MG63 (cell line): ENCODE data around the gene DNAH6. TPM values are rescaled to one million over a fixed set of nuclear protein-coding genes. Genes with fewer than 3 reads are reported as not detected.
A peak's percentile ranks its signal among the peaks of the same experiment; 100 is the strongest.
"Not testable (repeated sequence)": the region's sequence is repeated elsewhere in the genome, so short reads cannot be mapped to it uniquely, and the experiment has no call there.

ENCODE experiments used
- DNase-seq: peaks from one replicate; pipeline ENCODE4 v3.0.0-alpha.2; 2020
- H3K27me3 ChIP-seq: fragments of 250-450 bp; sonication (Bioruptor Pico); 2 replicates; pipeline ENCODE4 v1.5.1; 2020; ENCODE audit warnings: mild to moderate bottlenecking, moderate library complexity
- H3K36me3 ChIP-seq: fragments of 250-450 bp; sonication (Bioruptor Pico); 2 replicates; pipeline ENCODE4 v1.5.1; 2020; ENCODE audit warnings: mild to moderate bottlenecking, moderate library complexity
- H3K4me3 ChIP-seq: fragments of 250-450 bp; sonication (Bioruptor Pico); 2 replicates; pipeline ENCODE4 v1.5.1; 2020; ENCODE audit warnings: mild to moderate bottlenecking, moderate library complexity
- H3K9me3 ChIP-seq: fragments of 250-450 bp; sonication (Bioruptor Pico); 2 replicates; pipeline ENCODE4 v1.5.1; 2020; ENCODE audit warnings: mild to moderate bottlenecking, moderate library complexity
- total RNA-seq: library from RNA; depleted of rRNA; stranded (reverse); fragments of >200 nt; shearing (Covaris generic); gene quantifications from 2 replicates; pipeline ENCODE4 v1.2.3, GENCODE V29; 2014; ENCODE audit warnings: low replicate concordance

DNAH6 gene
- total RNA-seq, 1 experiment from 2014 or later: not detected

DNA sequence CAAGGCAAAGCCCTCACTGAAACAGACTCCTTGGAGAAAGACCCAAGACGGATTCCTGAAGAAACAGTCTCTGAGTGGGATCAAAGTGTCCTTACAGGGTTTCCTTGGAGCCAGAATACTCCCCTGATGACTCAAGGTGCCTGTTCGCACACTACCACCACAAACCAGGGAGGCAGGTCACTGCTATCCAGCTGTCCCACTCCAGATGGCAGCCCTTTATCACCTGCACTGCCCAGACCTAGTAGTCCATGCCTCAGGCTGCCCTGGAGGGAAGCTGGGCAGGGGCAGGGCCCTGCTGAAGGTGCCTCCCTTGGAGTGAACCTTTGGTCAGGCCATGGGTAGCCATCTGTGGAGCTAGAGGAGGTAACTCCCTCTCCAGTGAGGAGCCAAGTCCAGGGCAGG lies 330.4 kb downstream of the DNAH6 start:
- H3K4me3 ChIP-seq: no peak overlapping the region
- no peaks in the 10 kb centered on the region for H3K27me3 ChIP-seq
- DNase-seq: no peak
- H3K9me3 ChIP-seq: no peaks in the 10 kb centered on the region
- H3K36me3 ChIP-seq: no peaks in the 10 kb centered on the region

DNA sequence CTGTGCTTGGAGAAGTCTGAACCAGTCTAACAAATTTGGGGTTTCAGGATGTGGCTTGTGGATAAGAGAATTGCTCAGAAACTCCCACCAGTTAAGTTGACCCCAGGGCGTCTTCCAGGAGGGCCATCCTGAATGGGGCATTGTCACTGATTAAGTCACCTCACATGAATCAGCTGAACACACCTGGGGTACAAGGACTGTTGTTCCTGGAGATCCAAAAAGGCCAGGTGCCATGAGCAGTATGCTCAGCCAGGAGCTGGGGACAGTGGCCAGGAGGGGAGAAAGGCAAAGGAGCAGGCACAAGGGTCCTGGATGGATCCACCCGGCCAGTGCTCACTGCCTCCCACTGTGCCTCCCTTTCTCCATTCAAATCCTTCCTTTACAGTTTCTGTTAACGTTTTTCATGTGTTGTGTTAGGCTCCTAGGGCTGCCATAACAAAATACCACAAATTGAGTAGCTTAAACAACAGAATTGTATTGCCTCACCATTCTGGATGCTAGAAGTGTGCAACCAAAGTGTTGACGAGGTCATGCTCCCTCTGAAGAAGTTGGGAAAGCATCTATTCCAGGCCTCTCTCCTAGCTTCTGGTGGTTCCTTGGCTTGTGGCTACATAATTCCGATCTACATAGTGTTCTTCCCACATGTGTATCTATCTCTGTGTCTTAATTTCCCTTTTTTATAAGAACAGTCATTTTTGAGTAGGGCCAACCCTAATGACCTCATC lies 331.2 kb downstream of the DNAH6 start:
- Histone ChIP-seq H3K36me3 (no peaks in the 10 kb centered on the region), H3K4me3 (no peak overlapping the region), H3K27me3 (no peaks in the 10 kb centered on the region), H3K9me3 (no peaks in the 10 kb centered on the region)
- no peak for DNase-seq

DNA sequence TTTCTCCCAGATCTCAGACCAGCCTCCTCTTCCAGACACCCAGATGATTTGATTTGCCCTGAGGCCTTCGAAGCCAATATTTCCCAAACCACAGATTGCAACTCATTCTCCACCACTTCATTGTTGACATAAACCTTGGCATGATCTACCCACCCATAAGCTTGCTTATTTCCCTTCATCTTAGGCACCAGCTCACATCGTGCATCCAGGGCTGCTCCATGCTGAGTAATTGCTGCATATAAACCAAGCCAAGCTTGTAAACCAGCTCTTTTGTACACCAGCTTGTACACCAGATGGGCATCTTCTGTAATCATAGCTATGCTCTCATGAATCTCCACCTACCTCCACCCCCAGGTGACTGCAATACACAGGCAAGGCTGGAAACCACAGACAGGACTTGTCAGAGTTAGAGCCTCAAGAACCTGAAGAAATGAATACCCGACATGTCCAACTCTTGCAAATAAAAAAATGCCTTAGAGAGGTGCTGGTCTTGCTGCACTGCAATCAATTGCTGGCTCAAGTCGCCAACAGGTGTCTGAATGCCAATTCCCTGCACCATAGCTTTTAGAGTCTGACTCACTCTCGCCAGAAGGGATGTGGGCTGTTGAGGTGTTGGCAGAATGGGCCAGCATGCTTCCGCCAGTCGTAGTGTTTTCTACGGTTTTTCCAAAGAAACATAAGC lies 333.1 kb downstream of the DNAH6 start:
- no peaks in the 10 kb centered on the region for H3K36me3 ChIP-seq
- peak; percentile 85 for DNase-seq
- H3K9me3 ChIP-seq: no peaks in the 10 kb centered on the region
- H3K4me3 ChIP-seq: no peak overlapping the region
- H3K27me3 ChIP-seq: no peaks in the 10 kb centered on the region

DNA sequence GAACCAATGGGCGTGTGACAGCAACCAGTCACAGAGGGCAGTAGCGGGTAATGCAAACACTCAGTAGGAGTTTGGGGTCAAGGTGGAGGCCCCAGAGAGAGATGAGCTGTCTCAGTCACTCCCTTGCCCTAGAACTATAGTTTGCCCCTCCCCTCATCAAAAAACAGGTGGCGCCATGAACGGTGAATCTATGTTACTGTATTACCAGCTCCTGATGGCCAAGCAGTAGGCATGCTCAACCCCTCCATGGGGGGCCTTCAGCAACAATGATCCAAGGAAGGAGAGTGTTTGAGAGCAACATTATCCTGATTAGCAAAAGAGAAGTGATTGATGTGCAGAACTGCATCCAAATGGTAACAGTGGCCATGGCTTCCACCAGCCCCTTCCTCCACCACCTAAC lies 334.2 kb downstream of the DNAH6 start:
- Histone ChIP-seq H3K36me3 (no peaks in the 10 kb centered on the region), H3K4me3 (no peak overlapping the region), H3K27me3 (no peaks in the 10 kb centered on the region), H3K9me3 (no peaks in the 10 kb centered on the region)
- DNase-seq: no peak

DNA sequence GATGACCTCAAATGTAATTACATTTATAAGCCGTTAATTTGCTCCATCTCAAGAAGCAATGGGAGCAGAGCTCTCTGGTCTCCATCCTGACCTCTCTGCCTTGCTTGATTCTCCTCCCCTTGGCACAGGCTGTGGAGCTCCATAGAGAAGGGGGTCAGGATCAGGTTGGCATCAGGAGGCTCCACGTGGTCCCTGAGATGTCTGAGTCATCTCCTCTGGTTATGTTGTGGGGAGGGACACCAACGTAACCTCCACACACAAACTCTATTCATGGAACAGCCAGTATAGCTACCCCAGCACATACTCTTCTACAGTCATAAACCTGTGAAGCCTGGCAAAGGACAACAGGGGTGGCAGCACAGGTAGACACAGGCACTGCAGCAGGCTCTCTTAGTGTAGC lies 335.6 kb downstream of the DNAH6 start:
- H3K4me3 ChIP-seq: no peak overlapping the region
- H3K36me3 ChIP-seq: no peaks in the 10 kb centered on the region
- no peak for DNase-seq
- no peaks in the 10 kb centered on the region for H3K9me3 ChIP-seq
- no peaks in the 10 kb centered on the region for H3K27me3 ChIP-seq

DNA sequence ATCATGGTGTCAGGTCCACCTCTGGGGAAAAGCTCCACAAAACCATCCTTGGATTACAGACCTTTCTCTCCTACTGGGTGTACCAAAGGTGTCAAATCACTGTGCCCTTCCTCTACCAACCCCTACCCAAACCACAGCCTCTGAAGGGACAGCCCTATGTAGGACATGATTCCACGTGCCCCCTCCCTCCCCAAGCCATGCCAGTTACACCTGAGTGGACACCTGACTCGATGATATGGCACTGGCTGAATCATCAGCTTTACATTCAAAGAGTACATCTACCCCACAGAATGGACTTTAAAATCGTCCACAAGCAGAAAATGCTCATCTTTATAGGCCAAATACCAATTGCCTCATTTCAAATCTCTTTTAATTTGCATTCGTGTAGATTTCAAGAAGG lies 338.6 kb downstream of the DNAH6 start:
- DNase-seq: no peak
- H3K4me3 ChIP-seq: no peak overlapping the region
- no peaks in the 10 kb centered on the region for H3K36me3 ChIP-seq
- no peaks in the 10 kb centered on the region for H3K27me3 ChIP-seq
- no peaks in the 10 kb centered on the region for H3K9me3 ChIP-seq

DNA sequence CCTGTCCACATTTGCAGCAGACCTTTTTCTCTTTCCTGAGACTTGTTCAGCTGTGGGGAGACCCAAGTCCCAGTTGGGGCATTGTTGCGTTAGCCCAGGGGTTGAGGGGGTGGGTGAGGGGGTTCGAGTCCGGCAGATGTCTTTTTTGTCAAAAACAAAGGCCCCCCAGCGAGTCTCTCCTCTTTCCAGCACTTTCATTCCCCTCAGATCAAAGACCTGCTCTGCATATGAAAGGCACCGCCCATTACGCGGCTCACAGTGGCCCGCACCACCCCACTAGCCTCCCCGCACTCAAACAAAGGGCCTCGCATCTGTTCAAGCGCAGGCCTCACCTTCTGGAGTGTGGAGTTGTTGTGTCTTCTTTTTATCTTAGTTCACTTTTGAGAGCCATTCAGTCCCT lies 339.4 kb downstream of the DNAH6 start:
- Histone ChIP-seq H3K9me3 (no peaks in the 10 kb centered on the region), H3K27me3 (no peaks in the 10 kb centered on the region), H3K4me3 (no peak overlapping the region), H3K36me3 (no peaks in the 10 kb centered on the region)
- DNase-seq: no peak

DNA sequence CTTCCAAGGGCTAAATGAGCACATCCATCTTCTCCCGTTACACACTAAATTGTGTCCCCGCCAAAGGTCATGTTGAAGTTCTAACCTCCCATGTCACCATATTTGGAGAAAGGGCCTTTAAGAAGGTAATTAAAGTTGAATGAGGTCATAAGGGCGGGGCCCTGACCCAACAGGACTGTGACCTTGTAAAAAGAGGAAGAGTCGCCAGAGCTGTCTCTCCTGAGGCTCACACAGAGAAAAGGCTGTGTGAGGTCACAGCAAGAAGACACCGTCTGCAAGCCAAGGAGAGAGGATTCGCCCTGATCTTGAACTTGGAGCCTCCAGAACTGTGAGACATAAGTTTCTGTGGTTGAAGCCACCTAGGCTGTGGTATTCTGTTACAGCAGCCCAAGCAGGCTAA lies 340.5 kb downstream of the DNAH6 start:
- no peak overlapping the region for H3K4me3 ChIP-seq
- H3K36me3 ChIP-seq: no peaks in the 10 kb centered on the region
- no peak for DNase-seq
- H3K27me3 ChIP-seq: no peaks in the 10 kb centered on the region
- H3K9me3 ChIP-seq: no peaks in the 10 kb centered on the region

DNA sequence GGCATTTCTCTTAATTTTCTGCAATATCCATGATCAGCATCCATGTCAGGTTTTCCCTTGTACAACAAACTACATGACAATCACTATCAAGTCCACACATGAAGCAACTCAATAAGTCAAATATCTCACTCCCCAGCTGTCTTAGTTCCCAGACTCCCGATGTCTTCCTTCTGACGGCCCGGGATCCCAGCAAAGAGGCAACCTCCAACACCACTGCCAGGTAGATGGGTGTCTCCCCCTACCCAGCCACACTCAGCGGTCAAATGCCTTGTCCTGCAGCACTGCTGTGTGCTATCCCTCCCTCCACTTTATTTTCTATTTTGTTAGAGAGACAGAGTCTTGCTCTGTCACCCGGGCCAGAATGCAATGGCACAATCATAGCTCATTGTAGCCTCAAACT lies 341.3 kb downstream of the DNAH6 start:
- H3K4me3 ChIP-seq: no peak overlapping the region
- no peaks in the 10 kb centered on the region for H3K9me3 ChIP-seq
- H3K27me3 ChIP-seq: no peaks in the 10 kb centered on the region
- H3K36me3 ChIP-seq: no peaks in the 10 kb centered on the region
- no peak for DNase-seq

DNA sequence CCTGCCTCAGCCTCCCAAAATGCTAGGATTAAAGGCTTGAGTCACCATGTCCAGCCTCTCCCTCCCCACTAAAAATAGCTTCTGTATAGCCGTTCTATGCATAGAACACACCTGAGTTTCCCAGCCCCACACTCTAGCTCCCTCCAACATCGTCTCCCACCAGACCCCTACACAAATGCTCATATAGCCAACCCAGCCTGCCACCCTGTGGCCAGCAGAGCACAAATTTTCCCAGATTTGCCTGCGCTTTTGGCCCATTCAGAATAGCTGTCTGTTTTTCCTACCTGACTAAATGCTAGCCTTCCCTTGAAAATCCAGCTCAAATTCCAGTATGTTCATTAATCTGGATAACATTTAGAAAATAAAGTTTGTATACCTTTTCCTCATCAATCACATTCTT lies 341.8 kb downstream of the DNAH6 start:
- H3K4me3 ChIP-seq: no peak overlapping the region
- H3K9me3 ChIP-seq: no peaks in the 10 kb centered on the region
- H3K36me3 ChIP-seq: no peaks in the 10 kb centered on the region
- H3K27me3 ChIP-seq: no peaks in the 10 kb centered on the region
- DNase-seq: no peak

DNA sequence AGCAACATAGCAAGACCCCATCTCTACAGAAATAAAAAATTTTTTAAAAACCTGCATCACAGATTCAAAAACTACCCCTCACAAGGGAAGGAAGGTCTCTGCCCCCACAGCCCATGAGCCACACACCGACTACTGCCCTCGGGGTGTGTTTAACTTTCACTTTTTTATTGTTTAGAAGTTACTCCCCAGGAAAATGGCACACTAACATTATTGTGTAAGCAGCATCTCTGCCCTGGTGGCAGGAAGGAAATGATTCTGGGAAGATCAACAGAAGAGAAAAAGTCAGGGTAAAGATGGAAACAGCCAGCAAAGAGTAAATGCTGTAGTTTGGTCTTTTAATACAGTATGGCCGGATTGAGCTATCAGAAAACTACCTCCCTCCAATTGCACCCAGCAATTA lies 342.6 kb downstream of the DNAH6 start:
- Histone ChIP-seq H3K4me3 (no peak overlapping the region), H3K36me3 (no peaks in the 10 kb centered on the region)

DNA sequence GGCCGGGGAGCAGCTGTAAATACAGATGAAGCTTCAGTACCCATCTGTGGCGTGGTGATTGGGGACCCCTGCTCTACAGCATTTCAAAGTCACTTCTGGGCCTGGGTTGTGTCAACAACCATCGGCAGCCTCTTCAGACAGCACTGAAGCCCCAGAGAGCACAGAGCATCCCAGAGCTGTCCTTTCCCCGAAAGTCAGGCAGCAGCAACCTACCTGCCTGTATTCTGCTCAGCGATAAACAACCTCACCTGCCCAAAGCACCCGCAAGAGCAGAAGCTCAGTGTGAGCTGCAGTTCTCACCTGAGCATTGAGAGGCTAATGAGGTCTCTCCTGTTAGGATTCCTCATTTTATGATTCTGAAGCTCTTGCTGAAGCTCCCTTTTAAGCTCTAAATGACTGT lies 345.2 kb downstream of the DNAH6 start:
- Histone ChIP-seq H3K36me3 (no peaks in the 10 kb centered on the region; the same call in 1 of the 2 replicates), H3K27me3 (no peaks in the 10 kb centered on the region), H3K4me3 (no peak overlapping the region), H3K9me3 (no peaks in the 10 kb centered on the region)
- no peak for DNase-seq

More for the DNA sequence above, 342.6 kb downstream of the DNAH6 start:
- Histone ChIP-seq H3K27me3 (no peaks in the 10 kb centered on the region), H3K9me3 (no peaks in the 10 kb centered on the region)
- DNase-seq: no peak

DNA sequence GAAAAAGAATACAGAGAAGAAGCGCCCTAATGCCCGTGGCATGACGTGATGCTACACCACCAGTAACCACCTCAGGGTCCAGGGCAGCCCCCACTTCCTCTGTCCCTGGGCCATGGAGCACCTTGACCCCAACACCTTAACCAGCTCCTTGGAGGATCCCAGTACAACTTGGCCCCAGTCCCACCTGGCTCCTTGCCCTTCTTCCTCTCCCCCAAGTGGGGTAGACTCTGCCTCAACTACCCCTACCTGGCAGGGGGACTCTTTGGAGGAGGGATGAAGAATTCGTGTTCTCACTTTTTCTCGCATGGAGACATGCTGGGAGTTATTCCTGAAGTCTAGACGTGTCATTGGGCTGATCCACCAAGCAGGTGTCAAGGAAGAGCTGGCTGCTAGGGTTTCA lies 345.7 kb downstream of the DNAH6 start:
- no peak overlapping the region for H3K4me3 ChIP-seq
- no peaks in the 10 kb centered on the region for H3K27me3 ChIP-seq
- no peaks in the 10 kb centered on the region for H3K9me3 ChIP-seq
- DNase-seq: no peak
- H3K36me3 ChIP-seq: no peaks in the 10 kb centered on the region; the same call in 1 of the 2 replicates

DNA sequence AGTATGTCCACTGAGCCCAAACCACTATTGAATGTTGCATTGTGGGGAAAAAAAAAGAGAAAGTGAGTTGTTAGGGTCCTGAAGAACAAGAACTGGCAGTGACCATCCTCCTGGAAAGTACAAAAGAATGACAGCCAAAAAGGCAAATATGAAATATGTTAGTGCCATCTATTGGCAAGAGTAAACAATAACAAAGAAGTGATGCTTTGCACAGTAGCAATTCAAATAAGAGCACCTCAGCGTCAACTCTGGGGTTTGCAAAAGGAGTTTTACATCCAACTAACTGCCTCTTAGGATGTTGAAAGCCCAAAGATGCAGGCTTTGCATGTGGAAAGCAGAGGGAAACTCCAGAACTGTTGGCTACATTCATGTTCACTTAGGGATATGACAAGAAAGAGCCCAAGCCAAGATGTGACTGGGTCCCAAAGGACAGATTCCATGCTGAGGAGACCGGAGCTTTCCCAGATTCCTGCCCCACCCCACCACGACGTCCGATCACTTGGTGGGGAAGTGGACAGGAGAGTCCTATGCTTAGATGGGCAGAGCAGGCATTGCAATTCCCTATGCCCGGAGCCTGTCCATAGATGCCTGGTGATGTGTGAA lies 349.0 kb downstream of the DNAH6 start:
- H3K9me3 ChIP-seq: no peaks in the 10 kb centered on the region

DNA sequence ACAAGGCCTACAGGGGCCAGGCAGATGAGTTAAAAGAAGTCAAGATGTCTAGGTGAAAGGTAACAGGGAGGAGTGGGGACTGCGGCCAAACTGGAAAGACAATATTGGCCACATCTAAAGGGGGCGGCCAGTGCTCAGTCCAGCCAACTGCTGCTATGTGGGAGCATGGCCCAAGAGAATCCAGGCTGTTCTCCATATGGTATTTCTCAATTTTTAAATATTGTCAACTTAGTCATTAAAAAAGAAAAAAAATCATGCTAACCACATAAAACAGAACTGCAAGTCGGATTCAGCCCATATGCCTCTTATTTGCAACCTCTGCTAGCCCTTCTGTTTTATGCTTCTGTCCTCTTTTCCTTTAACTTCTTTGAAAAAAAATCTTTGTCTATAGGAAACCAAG lies 349.8 kb downstream of the DNAH6 start:
- no peak for DNase-seq

More for the DNA sequence above, 349.0 kb downstream of the DNAH6 start:
- H3K4me3 ChIP-seq: no peak overlapping the region
- DNase-seq: no peak
- H3K27me3 ChIP-seq: no peaks in the 10 kb centered on the region
- peaks cover 4% of the 10 kb centered on the region for H3K36me3 ChIP-seq

DNA sequence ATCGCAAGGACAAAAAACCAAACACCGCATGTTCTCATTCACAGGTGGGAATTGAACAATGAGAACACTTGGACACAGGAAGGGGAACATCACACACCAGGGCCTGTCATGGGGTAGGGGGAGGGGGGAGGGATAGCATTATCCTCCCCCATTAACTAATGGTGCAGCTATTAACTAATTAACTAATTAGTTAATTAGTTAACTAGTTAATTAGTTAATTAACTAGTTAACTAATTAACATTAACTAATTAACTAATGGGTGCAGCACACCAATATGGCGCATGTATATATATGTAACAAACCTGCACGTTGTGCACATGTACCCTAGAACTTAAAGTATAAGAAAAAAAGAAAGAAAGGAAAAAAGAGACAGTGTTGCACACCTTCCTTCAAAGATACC lies 352.0 kb downstream of the DNAH6 start:
- DNase-seq, H3K27me3 ChIP-seq, H3K36me3 ChIP-seq, H3K9me3 ChIP-seq, H3K4me3 ChIP-seq: not testable (repeated sequence)

More for the DNA sequence above, 349.8 kb downstream of the DNAH6 start:
- Histone ChIP-seq H3K27me3 (no peaks in the 10 kb centered on the region), H3K9me3 (no peaks in the 10 kb centered on the region), H3K4me3 (no peak overlapping the region), H3K36me3 (peaks cover 4% of the 10 kb centered on the region)
